Stimulated activated CD8-positive, alpha-beta memory T cell treated with anti-CD3 and anti-CD28 coated beads, Interleukin-12 subunit alpha, Interleukin-12 subunit beta, amount 100 ng/mL, for 4 hours (primary cell): ENCODE data around the gene EIPR1.
"Not testable (repeated sequence)": the region's sequence is repeated elsewhere in the genome, so short reads cannot be mapped to it uniquely, and the experiment has no call there.

Source experiments
- DNase-seq: peaks from one replicate; pipeline ENCODE4 v3.0.0-alpha.2; 2020; ENCODE audit warnings: low read depth

Gene EIPR1

DNA sequence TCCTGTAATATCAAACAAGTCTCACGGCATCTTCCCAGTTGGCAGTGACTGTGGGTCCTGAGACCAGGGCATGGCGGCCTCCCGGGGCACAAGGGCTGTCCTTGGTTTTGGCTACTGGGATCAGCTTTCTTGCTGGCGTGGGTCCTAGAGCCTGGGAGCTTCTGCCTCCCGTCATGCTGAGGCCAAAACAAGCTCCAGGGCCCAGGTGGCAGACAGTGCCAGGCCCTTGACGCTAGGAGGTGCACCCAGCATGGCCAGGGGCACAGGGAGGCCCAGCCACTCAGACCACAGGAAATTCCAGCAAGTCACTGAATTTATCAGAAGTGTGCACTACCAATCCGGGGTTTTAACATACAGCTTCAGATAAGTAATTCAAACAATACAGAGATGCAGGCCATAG, 184.7 kb downstream of the EIPR1 start:
- no peak for DNase-seq

DNA sequence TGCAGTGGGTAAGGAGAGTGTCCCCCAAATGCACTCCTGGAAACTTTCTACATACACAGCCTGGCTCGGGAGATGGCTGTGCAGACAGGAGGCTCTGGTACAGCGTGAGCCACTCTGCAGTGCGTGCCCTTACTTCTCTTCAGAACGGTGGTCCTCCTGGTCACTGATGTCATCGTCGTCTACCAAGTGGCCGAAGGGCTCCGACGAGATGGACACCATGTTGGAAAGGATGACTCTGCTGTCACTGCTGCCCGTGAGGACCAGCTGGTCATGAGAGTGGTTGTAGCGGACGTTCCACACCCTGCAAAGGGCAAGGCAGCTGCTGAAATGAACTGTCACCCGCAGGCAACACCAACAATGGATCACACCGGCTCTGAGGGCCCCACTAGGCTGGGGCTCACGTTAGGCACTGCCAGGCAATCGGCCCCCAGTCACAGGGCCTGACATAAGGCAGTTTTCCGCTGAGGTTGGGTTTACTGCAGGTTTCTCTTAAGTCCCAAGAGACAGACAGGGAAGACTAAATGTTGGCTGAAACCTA, 185.3 kb downstream of the EIPR1 start:
- no peak for DNase-seq

DNA sequence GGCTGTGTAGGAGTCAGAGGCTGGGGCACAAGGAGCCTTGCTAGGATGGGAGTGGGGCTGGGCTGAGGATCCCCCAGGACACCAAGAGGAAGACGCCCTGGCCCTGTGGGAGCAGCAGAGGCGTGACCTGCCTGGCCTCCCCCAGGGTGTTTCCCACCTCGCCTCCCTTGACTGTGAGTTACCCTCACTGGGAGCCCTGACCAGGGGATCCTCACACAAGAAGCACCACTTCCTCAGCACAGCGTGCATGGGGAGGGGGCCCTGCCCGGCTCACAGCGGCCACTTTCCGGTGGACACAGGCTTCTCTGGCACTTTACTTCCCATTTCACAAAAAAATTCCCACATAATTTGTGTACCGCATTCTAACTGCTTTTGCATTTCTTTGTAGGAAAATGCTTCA, 187.7 kb downstream of the EIPR1 start:
- DNase-seq, result no peak

DNA sequence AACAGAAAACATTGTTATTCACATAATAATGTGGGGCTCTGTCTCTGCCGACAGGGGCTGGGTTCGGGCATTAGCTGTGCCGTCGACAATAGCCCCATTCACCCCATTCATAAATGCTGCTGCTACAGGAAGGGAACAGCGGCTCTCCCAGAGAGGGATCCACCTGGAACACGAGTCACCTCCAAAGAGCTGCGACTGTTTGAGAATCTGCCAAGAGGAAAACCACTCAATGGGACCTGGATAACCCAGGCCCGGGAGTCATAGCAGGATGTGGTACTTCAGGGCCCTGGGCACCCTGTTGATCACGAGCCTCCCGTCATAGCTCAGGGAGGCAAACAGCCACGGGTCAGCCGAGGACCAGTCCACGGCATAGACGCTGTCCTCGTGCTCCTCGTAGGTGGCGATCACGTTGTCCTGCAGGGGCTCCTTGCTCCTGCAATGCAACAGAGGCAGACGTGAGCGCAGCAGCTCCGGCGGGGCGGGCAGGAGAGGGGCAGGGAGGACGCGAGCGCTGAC, 188.5 kb downstream of the EIPR1 start:
- DNase-seq, result no peak

DNA sequence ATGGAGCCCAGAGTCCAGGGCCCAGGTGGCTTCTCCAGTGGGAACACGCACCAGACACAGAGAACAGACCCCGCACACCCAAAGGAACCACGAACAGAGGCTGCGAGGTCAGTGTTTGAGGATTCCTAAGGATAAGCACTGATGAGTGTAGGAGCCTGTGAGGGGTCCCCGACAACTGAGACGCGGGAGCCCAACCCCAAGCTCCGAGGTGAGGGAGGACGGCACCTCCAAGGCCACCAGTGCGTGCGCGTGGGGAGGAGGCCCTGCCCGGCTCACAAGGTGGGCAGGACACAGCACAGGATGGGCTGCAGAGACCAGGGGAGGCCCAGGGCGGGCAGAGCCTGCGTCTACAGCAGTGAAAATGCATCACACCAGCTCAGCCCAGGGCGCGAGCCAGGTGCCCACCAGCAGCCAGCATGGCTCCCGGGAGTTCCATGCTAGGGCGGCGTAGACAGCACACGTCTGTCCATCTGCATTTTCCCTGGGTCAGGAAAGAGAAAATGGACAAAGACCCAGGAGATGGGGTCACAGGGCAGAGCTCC, 189.1 kb downstream of the EIPR1 start:
- DNase-seq, result no peak

DNA sequence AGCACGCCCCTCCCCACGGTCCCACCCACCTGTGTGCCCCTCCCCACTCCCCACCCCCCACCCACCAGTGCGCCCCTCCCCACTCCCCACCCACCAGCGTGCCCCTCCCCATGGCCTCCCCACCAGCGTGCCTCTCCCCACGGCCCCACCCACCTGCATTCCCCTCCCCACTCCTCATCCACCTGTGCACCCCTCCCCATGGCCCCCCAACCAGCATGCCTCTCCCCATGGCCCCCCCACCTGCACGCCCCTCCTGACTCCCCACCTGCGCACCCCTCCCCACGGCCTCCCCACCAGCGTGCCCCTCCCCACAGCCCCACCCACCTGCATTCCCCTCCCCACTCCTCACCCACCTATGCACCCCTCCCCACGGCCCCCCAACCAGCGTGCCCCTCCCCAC, 190.2 kb downstream of the EIPR1 start:
- DNase-seq, result no peak

DNA sequence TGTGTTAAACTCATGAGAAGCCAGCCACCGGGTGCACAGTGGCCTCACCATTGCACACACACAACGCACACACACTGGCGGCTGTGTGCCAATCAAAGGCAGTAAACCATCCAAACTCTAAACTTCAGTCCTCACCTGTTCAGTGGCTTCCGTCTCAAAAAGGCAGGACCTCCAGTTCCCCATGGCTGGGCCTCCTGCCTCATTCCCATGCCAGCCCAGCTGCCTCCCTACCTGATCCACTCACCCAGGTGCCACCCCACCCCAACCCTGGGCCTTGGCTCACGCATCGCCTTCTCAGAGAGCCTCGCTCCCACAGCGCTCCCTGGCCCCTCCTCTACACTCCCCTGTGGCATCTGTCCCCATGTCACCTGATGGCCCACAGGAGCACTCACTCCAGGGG, 190.9 kb downstream of the EIPR1 start:
- DNase-seq, result no peak

DNA sequence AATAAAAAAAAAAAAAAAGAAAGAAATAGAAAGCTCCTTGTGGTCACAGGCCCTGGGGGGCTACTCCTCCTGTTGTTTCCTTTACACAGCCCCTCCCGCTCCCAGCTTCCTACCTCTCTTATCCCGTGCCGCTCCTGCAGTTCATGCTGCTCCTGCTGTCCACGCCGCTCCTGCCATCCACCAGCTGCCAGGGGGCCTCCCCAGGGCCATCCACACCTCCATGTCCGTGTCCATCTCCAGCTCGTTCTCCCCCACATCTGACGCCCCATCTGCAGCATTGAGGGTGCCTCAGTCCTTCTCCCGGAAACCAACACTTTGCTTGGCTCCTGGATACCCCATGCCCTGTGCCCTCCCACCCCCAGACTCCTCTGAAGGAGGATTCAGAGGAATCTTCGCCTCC, 191.7 kb downstream of the EIPR1 start:
- no peak for DNase-seq

DNA sequence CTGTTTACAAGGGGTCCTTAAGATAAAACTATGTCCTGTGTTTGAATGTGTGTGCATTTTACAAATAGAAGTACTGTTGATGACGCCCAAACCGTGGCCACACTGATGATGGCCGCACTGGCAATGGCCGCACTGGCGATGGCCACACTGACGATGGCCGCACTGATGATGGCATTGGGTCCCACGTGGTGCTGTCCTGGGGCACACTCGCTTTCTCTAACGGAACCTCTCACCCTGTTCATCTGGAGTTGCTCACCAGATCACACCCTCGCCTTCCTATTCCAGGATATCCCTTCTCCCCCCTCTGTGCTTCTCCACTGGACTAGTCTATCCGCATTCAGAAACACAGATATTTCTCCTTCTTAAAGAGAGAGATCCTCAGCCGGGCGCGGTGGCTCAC, 192.4 kb downstream of the EIPR1 start:
- no peak for DNase-seq

DNA sequence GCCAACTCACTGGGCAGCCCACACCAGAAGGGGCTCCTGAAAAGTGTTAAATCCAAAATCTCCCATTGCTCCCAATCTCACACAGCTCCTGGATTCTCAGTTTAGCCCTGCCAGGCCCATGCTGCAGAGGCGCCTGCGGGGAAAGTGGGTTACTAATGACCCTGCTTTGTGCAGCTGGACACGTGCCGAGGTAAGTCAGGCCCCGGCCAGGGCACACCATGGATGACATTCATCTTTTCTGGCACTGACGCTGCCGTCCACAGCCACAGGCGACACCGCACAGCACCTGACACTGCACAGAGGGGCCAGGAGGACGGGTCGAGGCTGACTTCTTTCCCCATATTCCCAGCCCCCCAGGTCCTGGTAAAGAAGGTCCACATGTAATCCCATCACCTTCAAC, 193.5 kb downstream of the EIPR1 start:
- no peak for DNase-seq

DNA sequence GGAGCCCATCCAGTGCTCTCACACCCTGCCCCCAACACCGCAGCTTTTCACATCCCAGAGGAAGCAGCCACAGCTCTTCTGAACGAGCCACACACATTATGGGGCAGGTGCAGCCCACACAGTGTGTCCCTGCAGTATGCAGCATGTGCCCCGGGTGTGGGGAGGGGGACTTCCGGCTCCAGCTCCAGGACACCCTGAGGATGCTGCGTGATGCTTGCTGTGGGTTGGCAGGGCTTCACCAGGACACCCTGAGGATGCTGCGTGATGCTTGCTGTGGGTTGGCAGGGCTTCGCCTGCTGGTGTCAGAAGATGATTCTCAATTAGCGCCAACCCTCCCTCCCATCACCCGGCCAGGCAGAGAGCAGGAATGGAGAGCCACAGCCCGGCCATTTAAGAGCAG, 193.9 kb downstream of the EIPR1 start:
- no peak for DNase-seq

DNA sequence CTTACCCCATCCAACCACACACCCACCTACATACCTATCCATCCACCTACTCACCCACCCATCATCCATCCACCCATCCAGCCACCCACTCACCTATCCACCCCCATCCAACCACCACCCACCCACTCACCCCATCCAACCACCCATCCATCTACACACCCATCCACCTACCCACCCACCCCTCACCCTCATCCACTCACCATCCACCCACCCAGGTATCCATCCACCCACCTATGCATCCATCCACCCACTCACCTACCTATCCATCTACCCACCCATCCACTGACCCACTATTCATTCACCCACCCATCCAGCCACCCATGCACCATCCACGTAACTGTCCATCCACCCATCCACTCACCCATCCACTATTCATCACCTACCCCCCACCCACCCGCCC, 194.8 kb downstream of the EIPR1 start:
- no peak for DNase-seq

DNA sequence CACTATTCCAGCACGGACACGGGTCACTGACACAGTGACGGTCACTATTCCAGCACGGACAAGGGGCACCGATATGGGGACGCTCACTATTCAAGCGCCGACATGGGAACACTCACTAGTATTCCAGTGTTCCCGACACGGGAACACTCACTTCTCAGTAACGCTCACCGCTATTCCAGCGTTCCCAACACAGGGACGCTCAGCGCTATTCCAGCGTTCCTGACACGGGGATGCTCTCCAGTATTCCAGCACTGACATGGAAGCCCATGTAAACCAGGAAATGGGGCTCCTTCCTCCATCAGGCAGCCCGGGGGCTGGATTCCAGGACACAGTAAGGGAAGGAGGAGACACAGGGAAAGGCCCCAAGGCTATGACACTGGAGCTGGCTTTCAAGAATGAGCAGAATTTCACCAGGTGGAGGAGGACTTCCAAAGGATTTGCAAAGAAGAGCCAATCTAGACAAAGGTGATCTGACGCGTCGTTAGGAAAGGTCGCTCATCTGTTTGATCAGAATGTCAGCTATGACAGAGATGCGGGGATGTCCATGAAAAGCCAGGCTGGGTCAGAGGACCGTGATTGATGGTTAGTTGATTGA, 196.1 kb downstream of the EIPR1 start:
- no peak for DNase-seq

DNA sequence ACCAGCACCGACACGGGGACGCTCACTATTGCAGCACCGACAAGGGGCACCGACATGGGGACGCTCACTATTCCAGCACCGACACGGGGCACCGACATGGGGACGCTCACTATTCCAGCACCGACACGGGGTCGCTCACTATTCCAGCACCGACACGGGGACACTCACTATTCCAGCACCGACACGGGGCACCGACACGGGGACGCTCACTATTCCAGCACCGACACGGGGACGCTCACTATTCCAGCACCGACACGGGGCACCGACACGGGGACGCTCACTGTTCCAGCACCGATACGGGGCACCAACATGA, 196.8 kb downstream of the EIPR1 start:
- not testable (repeated sequence) for DNase-seq

DNA sequence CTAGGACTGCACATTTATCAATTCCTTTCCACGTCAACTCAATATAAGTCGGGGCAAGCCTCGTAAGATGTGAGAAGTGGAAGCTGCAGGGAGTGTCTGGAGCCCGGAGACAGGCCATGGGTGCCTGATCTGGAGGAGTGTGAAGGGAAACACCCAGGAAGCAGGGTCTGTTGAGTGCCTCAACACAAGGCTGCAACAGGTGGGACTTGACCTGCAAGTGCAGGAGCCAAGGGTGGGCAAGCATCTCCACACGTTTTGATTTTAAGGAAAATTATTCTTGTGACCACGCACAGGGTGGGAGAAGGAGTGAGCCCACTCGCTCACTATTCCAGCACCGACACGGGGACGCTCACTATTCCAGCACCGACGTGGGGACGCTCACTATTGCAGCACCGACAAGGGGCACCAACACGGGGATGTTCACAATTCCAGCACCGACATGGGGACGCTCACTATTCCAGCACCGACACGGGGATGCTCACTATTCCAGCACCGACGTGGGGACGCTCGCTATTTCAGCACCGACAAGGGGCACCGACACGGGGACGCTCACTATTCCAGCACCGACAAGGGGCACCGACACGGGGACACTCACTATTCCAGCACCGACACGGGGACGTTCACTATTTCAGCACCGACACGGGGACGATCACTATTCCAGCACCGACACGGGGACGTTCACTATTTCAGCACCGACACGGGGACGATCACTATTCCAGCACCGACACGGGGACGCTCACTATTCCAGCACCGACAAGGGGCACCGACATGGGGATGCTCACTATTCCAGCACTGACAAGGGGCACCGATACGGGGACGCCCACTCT, 197.3 kb downstream of the EIPR1 start:
- DNase-seq, result no peak

DNA sequence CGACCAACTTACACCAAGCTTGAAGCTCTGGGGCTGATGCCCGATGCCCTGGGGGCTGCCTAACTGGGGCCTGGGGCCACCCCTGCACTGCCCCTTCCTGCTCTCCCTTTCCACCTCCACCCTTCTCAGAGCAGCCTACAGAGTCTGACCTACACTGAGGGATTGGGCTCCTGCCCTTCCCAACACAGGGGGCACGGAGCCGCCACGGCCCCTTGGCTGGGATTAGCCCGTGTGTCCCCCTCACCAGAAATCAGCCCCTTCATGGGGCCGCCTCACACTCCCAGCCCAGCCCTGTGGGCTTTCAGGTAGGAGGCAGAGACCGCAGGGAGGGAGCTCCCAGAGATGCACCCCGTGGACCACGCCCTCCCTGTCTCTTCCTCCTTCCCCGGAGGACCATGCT, 198.0 kb downstream of the EIPR1 start:
- no peak for DNase-seq

DNA sequence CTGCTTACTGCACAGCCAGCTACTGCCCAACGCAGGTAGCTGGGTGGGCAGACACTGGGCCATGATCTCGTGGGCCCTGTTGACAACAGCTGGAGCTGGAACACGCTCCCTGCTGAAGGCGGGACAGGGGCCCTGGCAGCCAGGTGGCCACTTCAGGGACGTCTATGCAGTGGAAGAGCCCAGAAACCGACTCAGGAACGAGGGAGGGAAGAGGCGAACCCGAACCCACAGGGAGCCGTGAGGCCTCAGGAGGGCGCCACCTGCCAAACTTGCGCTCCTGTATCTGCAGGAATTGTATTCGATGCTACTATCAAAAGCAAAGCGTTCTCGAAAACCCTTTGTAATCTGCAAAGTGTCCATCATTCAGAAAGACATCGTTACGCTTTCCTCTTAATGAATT, 198.4 kb downstream of the EIPR1 start:
- no peak for DNase-seq

DNA sequence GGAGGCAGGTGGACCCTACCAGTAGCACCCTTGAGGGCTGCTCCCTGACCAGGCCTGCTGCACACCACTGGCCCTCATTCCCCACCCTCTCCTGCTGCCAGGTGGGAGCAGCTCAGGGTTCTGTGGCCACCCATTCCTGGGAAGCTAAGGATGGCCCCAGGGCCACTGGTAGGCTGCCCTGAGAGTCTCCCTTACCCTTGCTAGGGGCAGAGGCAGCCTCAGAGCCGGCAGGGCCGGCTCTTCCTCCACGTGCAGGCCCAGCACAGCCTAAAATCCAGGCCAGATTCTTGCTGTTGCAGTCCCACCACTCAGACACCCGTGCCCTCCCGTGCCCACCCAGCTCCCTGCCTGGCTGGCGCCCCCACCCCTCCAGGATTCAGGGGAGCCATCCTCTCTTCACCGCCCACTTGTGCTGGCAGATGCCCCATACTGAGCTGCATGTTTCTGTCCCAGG, 199.0 kb downstream of the EIPR1 start:
- DNase-seq, result no peak

DNA sequence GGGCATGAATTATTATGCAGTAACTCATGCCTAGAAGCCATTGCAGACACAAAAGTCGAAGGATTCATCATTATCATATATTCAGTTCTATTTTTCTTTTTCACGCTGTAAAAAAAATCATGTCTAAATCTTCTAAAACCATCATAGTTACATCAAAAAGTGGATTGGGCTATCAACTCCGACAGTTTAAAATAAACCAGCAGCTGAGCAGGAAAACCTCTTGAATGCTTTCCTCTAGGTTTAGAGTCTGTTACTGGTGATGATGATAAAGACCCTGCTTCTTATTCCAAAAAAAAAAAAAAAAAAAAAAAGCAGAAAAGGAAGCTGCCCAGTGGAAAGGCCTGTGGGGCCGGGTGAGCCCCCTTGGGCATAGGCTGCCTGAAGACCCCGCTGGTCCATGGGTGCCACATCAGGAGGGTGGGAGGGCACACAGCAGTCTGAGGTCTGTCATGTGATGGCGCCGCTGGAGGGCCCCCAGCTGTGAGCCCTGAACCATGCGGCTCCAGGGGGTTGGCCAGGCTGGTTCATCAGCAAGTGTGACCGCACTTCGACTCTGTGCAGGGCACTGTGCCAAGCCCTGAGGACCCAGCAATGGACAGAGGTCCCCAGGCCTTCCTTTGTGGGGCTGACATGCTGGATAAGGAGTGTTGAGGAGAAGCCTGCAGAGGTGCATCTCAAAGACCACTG, 199.6 kb downstream of the EIPR1 start:
- DNase-seq, result no peak

DNA sequence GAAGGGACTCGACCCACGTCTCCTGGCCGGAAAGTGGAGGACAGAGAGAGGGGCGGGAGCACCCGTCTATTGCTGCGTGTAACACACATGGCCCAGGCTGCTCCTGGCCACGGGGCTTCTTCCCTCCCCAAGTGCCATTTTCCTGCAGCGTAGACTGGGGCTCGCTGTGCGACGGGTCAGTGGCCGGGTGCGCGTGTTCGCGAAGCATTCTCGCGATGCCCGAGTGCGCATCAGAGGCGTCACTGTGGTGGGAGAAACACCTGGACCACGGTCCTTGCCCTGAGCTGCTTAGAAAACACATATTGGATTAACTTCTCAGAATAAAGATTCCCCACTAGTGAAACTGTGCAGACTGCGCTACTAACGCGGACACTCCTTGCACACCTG, 200.8 kb downstream of the EIPR1 start:
- DNase-seq, result no peak

DNA sequence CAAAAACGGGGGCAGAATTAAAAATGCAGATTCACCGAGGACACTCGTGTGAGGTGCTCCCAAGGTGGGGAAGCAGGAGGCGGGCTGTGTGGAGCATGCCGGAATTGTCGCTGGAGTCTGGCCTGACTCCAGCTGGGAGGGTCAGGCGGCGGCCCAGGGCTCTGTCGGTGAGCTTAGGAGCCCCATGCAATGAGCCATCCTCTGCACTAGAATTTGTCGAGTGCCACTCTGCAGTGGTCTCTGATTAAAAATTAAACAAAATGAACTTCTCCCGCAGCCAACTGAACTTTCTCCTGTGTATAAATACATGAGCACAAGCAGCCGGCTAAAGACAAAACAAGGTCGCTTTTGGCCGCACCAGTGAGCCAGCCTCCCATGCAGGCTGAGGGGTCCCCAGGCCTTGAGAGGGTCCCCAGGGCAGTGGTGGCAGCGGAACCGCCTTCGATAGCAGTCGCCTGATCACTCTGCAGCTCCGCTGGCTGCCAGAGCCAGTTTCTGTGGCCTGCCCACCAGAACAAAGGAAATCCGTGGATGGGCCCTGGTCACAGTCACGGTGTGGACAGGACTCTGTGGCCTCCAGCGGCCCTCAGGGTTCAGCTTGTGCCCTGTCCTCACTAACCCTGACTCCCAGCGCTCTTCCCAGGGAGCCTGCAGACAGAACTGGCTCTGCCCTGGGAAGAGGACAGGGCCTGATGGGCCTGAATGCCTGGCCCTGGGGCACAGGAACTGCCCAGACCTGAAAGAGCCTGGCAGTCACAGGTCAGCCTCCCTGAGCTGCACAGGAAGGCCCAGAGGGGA, 201.3 kb downstream of the EIPR1 start:
- no peak for DNase-seq

DNA sequence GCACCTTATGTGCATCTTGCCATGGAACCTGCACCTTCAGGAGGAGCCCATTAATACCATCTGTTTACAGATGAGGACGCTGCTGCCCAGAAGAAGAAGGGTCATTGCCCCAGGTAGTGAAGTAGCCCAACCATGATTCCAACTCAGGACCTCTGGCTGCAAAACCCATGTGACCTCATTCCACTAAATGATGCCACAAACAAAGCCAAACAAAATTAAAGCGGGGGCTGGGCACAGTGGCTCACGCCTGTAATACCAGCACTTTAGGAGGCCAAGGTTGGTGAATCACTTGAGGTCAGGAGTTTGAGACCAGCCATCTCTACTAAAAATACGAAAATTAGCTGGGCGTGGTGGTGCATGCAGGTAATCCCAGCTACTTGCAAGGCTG, 202.1 kb downstream of the EIPR1 start:
- no peak for DNase-seq
